OCI-LY1 (cell line): ENCODE data around the gene PALS2.

Experiments used
- CTCF ChIP-seq: fragments of 200-600 bp; sonication (generic), shearing (Covaris generic); IDR thresholded peaks from 2 replicates; pipeline ENCODE4 v1.5.1; 2017; ENCODE audit warnings: mild to moderate bottlenecking, antibody characterized with exemption, low read length, moderate library complexity, mixed read lengths
- EZH2 ChIP-seq: fragments of 200-600 bp; sonication (generic), shearing (Covaris generic); IDR thresholded peaks from 2 replicates; pipeline ENCODE4 v1.8.0; 2017; ENCODE audit warnings: borderline replicate concordance, mixed run types, mild to moderate bottlenecking, antibody characterized with exemption, low read length, moderate library complexity, mixed read lengths

- no peak for TF ChIP-seq EZH2
- TF ChIP-seq CTCF = no peak
Observed at GRCh38 chr7:24609570-24609969, 36.3 kb downstream of the PALS2 start.
